Psoas muscle (tissue), 8 donors: Measurements from ENCODE around the gene ELAPOR1. TPM values are rescaled to one million over a fixed set of nuclear protein-coding genes. Genes with fewer than 3 reads are reported as not detected.

ENCODE experiments used
- ATAC-seq, 4 donors: fragments of 200-7000 bp; cut with Tn5 transposase; one replicate each; pipeline ENCODE4 v1.9.1; 2020; ENCODE audit warnings: moderate library complexity in 3 of 4, mild to moderate bottlenecking in 2 of 4
- DNase-seq, 2 donors: peaks; one replicate each; pipeline ENCODE4 v3.0.0-alpha.2; 2020
- H3K27ac ChIP-seq: fragments of 200-600 bp; one replicate; pipeline ENCODE4 v1.8.0; 2022
- H3K27me3 ChIP-seq, 3 donors: fragments of 200-600 bp in 1 of 3; one replicate each; pipeline versions ENCODE4 v1.6.1 to v1.8.0; 2013 to 2022; ENCODE audit warnings: low read length in 2 of 3, mild to moderate bottlenecking in 2 of 3, moderate library complexity in 1 of 3; ENCODE audit not compliant: insufficient read depth in 3 of 3
- H3K36me3 ChIP-seq, 2 donors: fragments of 200-600 bp in 1 of 2; one replicate each; pipeline versions ENCODE4 v1.6.1 to v1.8.0; 2013 to 2022; ENCODE audit warnings: low read depth in 1 of 2, mild to moderate bottlenecking in 1 of 2, moderate library complexity in 1 of 2; ENCODE audit not compliant: insufficient read depth in 1 of 2
- H3K4me1 ChIP-seq: fragments of 200-600 bp; one replicate; pipeline ENCODE4 v1.8.0; 2022
- H3K4me3 ChIP-seq: fragments of 200-600 bp; one replicate; pipeline ENCODE4 v1.8.0; 2022; ENCODE audit warnings: mild to moderate bottlenecking
- H3K9me3 ChIP-seq: fragments of 200-600 bp; one replicate; pipeline ENCODE4 v1.8.0; 2022
- WGBS, 3 donors: extraction: QIAGEN DNeasy Blood & Tissue Kit; methylation state at CpG; one replicate each; pipeline versions ENCODE4 v1.1.6 to v1.1.7; 2013; 5-methylcytosine and 5-hydroxymethylcytosine counted together
- intact Hi-C, 2 donors: fragments of 100-400 bp; cut with DNase I; formaldehyde crosslinking; loops; one replicate each; pipeline versions ENCODE4 v1.11.0 to v1.14.2; 2022
- polyA plus RNA-seq, 3 donors: library from polyadenylated mRNA; stranded (reverse); fragments of 200-250 nt; gene quantifications; one replicate each; pipeline ENCODE4 v1.2.3, GENCODE V29; 2013
- total RNA-seq, 4 donors: library from RNA; stranded (reverse); fragmentation: NEBNext Ultra II Directional in 2 of 4; extraction: Animal tissue kit (Norgen Biotek cat#: 25700) in 2 of 4; gene quantifications; one replicate each; pipeline versions ENCODE4 v1.2.1 to v1.2.4, GENCODE V29; 2021 to 2023
- TF ChIP-seq, protein P1 (sequence below): fragments of 200-600 bp; IDR thresholded peaks from one replicate; pipeline ENCODE4 v1.8.0; 2022; ENCODE audit warnings: antibody characterized with exemption
- donor health status: healthy with polysubstance abuse.
- donor health status: DM: no; HTN: no; CAD: no; lungs with moderate emphysema.
- donor health status: Bipolar disorder and iron deficiency.
- donor health status: healthy.
- donor health status: DM: yes; HTN: yes; CAD: no.
- donor health status: DM: no; HTN: no; CAD: no.
- donor health status: DM: no; HTN: no; CAD: no.
- donor health status: DM: yes; HTN: yes; CAD: no.

The ELAPOR1 gene
- total and polyA plus RNA-seq, 7 donors, result 0.03 to 0.46 (median 0.19) TPM; not detected in 1

DNA sequence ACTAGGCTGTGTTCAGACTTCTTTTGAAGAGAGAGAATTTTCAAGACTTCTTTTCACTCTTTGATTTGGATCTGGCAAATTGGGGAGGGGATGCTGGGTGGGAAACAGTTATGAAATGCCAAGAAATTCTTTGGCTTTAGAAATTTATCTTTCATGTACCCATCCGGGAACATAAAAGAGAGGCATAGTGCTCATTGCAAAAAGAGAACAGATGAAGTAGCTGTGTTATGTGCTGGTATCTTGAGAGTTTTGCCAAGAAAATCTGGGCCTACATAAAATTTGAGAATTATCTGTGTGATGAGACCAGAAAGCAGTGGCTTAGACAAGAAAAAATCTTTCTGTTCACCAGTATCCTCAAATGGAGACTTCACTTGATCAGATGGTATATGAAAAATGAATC lies 19.0 kb upstream of the ELAPOR1 start:
- peaks cover 50% of the 10 kb centered on the region for H3K4me1 ChIP-seq
- no peak overlapping the region for H3K4me3 ChIP-seq
- ATAC-seq (no peak), DNase-seq (no peak)
- 43 to 77% (median 67%) methylated on average over 1 of the region's 1 CpG for whole genome bisulfite sequencing, 3 donors
- peak overlapping the region; percentile 67 for H3K27ac ChIP-seq
- TF ChIP-seq, protein P1, sequence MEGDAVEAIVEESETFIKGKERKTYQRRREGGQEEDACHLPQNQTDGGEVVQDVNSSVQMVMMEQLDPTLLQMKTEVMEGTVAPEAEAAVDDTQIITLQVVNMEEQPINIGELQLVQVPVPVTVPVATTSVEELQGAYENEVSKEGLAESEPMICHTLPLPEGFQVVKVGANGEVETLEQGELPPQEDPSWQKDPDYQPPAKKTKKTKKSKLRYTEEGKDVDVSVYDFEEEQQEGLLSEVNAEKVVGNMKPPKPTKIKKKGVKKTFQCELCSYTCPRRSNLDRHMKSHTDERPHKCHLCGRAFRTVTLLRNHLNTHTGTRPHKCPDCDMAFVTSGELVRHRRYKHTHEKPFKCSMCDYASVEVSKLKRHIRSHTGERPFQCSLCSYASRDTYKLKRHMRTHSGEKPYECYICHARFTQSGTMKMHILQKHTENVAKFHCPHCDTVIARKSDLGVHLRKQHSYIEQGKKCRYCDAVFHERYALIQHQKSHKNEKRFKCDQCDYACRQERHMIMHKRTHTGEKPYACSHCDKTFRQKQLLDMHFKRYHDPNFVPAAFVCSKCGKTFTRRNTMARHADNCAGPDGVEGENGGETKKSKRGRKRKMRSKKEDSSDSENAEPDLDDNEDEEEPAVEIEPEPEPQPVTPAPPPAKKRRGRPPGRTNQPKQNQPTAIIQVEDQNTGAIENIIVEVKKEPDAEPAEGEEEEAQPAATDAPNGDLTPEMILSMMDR, result no peak
- H3K27me3 ChIP-seq, result no peaks in the 10 kb centered on the region
- H3K9me3 ChIP-seq, result no peaks in the 10 kb centered on the region
- H3K36me3 ChIP-seq, result peaks cover 6 to 52% of the 10 kb centered on the region in 2 donors
- intact Hi-C loops, result loop anchor here (5.0 kb wide), 1 partner anchor 53 kb away; the partner anchor contains the start of gene WDR47 (in 2 of the 2)

DNA sequence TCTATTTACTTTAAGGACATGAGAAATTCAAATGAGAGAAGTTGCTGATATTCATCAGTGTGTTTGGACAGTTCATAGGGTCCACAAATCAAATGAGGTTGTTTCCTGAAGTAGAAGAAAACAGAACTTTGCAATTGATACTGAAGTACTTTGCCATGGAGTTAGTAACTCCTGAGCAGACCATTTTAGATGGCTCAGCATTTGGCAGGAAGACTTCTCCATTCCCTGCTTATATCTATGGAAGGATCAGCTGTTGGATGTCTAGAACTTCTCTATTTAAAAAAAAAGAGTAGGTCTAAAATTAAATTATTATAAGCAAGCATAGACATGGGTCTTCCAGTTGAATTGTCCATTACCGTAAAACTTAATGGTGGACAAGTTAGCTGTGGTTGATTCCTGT lies 18.3 kb upstream of the ELAPOR1 start:
- TF ChIP-seq, protein P1, result no peak
- DNase-seq, result no peak
- WGBS, 3 donors, result 94 to 95% (median 94%) methylated on average over 1 of the region's 1 CpG
- ATAC-seq, result no peak
- no peaks in the 10 kb centered on the region for H3K27me3 ChIP-seq
- H3K27ac ChIP-seq, result peak overlapping the region; percentile 67
- peaks cover 6 to 52% of the 10 kb centered on the region in 2 donors for H3K36me3 ChIP-seq
- H3K4me1 ChIP-seq, result peaks cover 50% of the 10 kb centered on the region
- intact Hi-C loops, result no loop called here
- no peaks in the 10 kb centered on the region for H3K9me3 ChIP-seq
- no peak overlapping the region for H3K4me3 ChIP-seq

GRCh38 chr1:109096120-109096519 lies 17.8 kb upstream of the ELAPOR1 start:
- 56 to 68% (median 58%) methylated on average over 1 of the region's 1 CpG for WGBS, 3 donors
- ATAC-seq, result no peak
- H3K36me3 ChIP-seq, result peaks cover 6 to 52% of the 10 kb centered on the region in 2 donors

GRCh38 chr1:109099938-109100773 lies 13.8 kb upstream of the ELAPOR1 start:
- Histone ChIP-seq H3K9me3 (no peaks in the 10 kb centered on the region), H3K27ac (peak overlapping the region; percentile 97), H3K27me3 (no peaks in the 10 kb centered on the region), H3K4me3 (peak overlapping the region; percentile 75), H3K4me1 (peaks cover 21% of the 10 kb centered on the region), H3K36me3 (peaks cover 0 to 25% of the 10 kb centered on the region in 2 donors)
- TF ChIP-seq, protein P1, result peak; percentile 82
- intact Hi-C loops, result loop anchor here (1.0 to 10.0 kb wide), 4 partner anchors 24 to 297 kb away; partner anchors contain the start of genes SARS1 (in 1 of the 2), SORT1 (in 1 of the 2) and TAF13 (in 1 of the 2)
- 0% methylated on average over 74 to 77 of the region's 77 CpGs for WGBS, 3 donors
- ATAC-seq (peak; percentile 98), DNase-seq (peak; percentile 96 to 99)

More at GRCh38 chr1:109096120-109096519, 17.8 kb upstream of the ELAPOR1 start:
- no peaks in the 10 kb centered on the region for H3K9me3 ChIP-seq
- TF ChIP-seq, protein P1, result no peak
- no peak overlapping the region for H3K4me3 ChIP-seq
- peaks cover 50% of the 10 kb centered on the region for H3K4me1 ChIP-seq
- H3K27ac ChIP-seq, result peak overlapping the region; percentile 67
- DNase-seq, result no peak
- intact Hi-C loops, result no loop called here
- no peaks in the 10 kb centered on the region for H3K27me3 ChIP-seq
